Gastrocnemius medialis (tissue), 4 donors: Measurements from ENCODE around the gene LGALS1. TPM values are rescaled to one million over a fixed set of nuclear protein-coding genes. Genes with fewer than 3 reads are reported as not detected.

Experiments used
- ATAC-seq, 2 donors: fragments of 150-250 bp; one replicate each; pipeline ENCODE4 v1.9.1; 2016
- DNase-seq, 2 donors: peaks; one replicate each; pipeline ENCODE4 v3.0.0-alpha.2; 2019
- H3K27ac ChIP-seq, 4 donors: fragments of 200-600 bp; sonication (generic); 1 replicate in 1 of 4; 2 replicates in 3 of 4; pipeline ENCODE4 v1.5.1; 2016 to 2018; ENCODE audit warnings: mild to moderate bottlenecking in 2 of 4, moderate library complexity in 1 of 4
- H3K27me3 ChIP-seq, 3 donors: fragments of 200-600 bp; sonication (generic) in 2 of 3; 1 replicate in 1 of 3; 2 replicates in 2 of 3; pipeline versions ENCODE4 v1.5.1 to v1.6.0; 2016 to 2019; ENCODE audit warnings: mild to moderate bottlenecking in 1 of 3, moderate library complexity in 1 of 3
- H3K36me3 ChIP-seq, 2 donors: fragments of 200-600 bp; sonication (generic) in 1 of 2; one replicate each; pipeline ENCODE4 v1.5.1; 2017 to 2018
- H3K4me1 ChIP-seq, 2 donors: fragments of 200-600 bp; sonication (generic) in 1 of 2; one replicate each; pipeline ENCODE4 v1.5.1; 2016 to 2017; ENCODE audit warnings: mild to moderate bottlenecking in 2 of 2
- H3K4me3 ChIP-seq, 4 donors: fragments of 200-600 bp; sonication (generic) in 3 of 4; 1 replicate in 1 of 4; 2 replicates in 3 of 4; pipeline ENCODE4 v1.5.1; 2016 to 2019; ENCODE audit warnings: mild to moderate bottlenecking in 2 of 4
- H3K9me3 ChIP-seq, 3 donors: fragments of 200-600 bp; sonication (generic) in 2 of 3; 1 replicate in 1 of 3; 2 replicates in 2 of 3; pipeline ENCODE4 v1.5.1; 2016 to 2019
- POLR2A ChIP-seq, 2 donors: fragments of 450-650 bp; IDR thresholded peaks; one replicate each; pipeline ENCODE4 v1.6.1; 2017; ENCODE audit warnings: antibody characterized with exemption in 2 of 2, mild to moderate bottlenecking in 2 of 2, moderate library complexity in 2 of 2
- in situ Hi-C, 4 donors: fragments of 200-750 bp; cut with MboI; loops; one replicate each; pipeline versions ENCODE4 v1.15.0 to v1.8.0; 2017; ENCODE audit warnings: low sequenced_read_pairs in 4 of 4
- intact Hi-C: fragments of 100-400 bp; cut with DNase I; formaldehyde crosslinking; loops from one replicate; pipeline ENCODE4 v1.15.1; 2023; ENCODE audit warnings: low total_unique reads
- total RNA-seq, 4 donors: library from RNA; depleted of rRNA; stranded (reverse); fragments of >200 nt; gene quantifications; one replicate each; pipeline versions ENCODE4 v1.1.0 to v1.2.3, GENCODE V29; 2016
- TF ChIP-seq, protein P1 (sequence below), 5 experiments: fragments of 450-650 bp in 3 of 5; fragments of 200-600 bp in 2 of 5; sonication (generic) in 2 of 5; IDR thresholded peaks in 4 of 5; conservative IDR thresholded peaks in 1 of 5; 1 replicate in 4 of 5; 2 replicates in 1 of 5; pipeline ENCODE4 v1.5.1; 2016 to 2019; ENCODE audit warnings: antibody characterized with exemption in 5 of 5, mild to moderate bottlenecking in 3 of 5, moderate library complexity in 3 of 5

LGALS1 gene
- total RNA-seq, 4 donors from 2014 or later, result 561 to 1,888 (median 1,101) TPM

DNA sequence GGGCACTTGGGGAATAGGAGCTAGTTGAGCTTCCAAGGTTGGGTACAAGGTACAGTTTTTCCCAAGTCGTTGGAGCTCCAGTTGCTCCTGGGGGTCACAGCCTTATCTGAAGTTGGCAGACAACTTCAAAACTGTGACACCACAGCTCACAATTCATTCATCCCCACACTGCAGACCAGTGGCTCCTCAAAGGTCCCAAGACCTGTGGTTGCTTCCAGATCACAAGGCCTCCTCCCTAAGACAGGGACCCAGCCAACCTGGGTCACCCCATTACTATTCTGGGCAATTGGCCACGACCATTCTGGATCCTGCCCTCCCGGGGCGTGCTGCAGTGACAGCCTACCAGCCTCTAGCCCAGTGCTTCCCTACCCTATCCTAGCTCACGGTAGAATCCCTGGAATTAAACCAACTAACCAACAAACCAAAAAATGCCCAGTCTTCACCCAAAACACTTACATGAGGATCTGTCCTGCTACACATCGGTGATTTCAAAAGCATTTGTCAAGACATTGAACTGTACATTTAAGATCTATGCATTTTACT lies 17.8 kb upstream of the LGALS1 start:
- peak in 1 of 2 donors; percentile 4 for TF ChIP-seq POLR2A (IDR thresholded peaks at IDR 0.05)
- TF ChIP-seq, protein P1, sequence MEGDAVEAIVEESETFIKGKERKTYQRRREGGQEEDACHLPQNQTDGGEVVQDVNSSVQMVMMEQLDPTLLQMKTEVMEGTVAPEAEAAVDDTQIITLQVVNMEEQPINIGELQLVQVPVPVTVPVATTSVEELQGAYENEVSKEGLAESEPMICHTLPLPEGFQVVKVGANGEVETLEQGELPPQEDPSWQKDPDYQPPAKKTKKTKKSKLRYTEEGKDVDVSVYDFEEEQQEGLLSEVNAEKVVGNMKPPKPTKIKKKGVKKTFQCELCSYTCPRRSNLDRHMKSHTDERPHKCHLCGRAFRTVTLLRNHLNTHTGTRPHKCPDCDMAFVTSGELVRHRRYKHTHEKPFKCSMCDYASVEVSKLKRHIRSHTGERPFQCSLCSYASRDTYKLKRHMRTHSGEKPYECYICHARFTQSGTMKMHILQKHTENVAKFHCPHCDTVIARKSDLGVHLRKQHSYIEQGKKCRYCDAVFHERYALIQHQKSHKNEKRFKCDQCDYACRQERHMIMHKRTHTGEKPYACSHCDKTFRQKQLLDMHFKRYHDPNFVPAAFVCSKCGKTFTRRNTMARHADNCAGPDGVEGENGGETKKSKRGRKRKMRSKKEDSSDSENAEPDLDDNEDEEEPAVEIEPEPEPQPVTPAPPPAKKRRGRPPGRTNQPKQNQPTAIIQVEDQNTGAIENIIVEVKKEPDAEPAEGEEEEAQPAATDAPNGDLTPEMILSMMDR (IDR thresholded peaks at IDR 0.05 in 4 of 5, conservative IDR thresholded peaks at IDR 0.05 in 1 of 5), result no peak
- Histone ChIP-seq H3K9me3 (no peaks in the 10 kb centered on the region), H3K27ac (peak overlapping the region; percentile 81 to 88 (median 86)), H3K36me3 (no peaks in the 10 kb centered on the region), H3K4me3 (peak overlapping the region; percentile 54 to 63 (median 56)), H3K4me1 (peaks cover 35 to 37% of the 10 kb centered on the region in 2 donors), H3K27me3 (no peaks in the 10 kb centered on the region)
- in situ Hi-C loops, result no loop called here
- DNase-seq (no peak), ATAC-seq (no peak)
- intact Hi-C loops, result loop anchor here (1.0 to 5.0 kb wide), 2 partner anchors 18 to 90 kb away; partner anchors contain the start of gene LGALS1

DNA sequence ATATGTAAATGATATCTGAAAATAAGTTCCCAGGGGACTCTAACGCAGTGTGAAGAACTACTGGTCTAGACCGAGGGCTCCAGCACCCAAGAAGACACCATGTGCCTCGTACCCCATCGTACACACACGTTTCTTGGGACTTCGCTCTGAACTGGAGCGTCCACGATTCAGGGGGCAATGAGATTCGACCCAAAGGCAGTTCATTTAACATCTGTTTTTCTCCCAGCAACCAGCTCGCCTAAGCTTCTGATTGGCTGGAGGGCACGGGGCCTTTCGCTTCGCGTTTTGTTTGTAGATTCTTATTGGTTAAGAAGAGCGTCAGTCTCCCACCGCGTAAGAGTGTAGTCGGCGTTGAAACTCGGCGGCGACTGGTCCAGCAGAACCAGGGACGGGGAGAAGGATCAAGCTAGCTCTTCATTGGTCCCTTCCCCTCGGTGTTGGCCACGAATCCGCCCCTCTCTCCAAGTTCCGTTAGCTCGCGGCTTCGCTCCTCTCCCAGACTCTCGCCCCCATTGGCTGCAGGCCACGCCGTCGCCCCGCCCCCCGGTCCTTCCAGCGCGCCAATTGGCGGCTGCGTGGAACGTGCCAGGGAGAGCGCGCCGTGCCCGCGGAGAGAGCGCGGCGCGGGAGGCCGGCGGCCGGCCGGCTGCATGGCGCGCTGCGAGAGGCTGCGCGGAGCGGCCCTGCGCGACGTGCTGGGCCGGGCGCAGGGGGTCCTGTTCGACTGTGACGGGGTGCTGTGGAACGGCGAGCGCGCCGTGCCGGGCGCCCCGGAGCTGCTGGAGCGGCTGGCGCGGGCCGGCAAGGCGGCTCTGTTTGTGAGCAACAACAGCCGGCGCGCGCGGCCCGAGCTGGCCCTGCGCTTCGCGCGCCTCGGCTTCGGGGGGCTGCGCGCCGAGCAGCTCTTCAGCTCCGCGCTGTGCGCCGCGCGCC lies 17.0 kb upstream of the LGALS1 start, which contains the start of gene PDXP:
Gene PDXP (plus strand): TSS at position 591 of the 933 bp plus-strand sequence. CDS start 60 bp downstream, at position 651.
- Histone ChIP-seq H3K4me1 (peaks cover 35 to 39% of the 10 kb centered on the region in 2 donors), H3K9me3 (no peaks in the 10 kb centered on the region), H3K4me3 (peak within 1 kb of the TSS; percentile 57 to 65 (median 63)), H3K27ac (peak within 1 kb of the TSS; percentile 81 to 88 (median 86)), H3K27me3 (no peaks in the 10 kb centered on the region), H3K36me3 (no peaks in the 10 kb centered on the region)
- peak; percentile 90 to 94 for TF ChIP-seq POLR2A (IDR thresholded peaks at IDR 0.05)
- TF ChIP-seq, protein P1 (IDR thresholded peaks at IDR 0.05 in 4 of 5, conservative IDR thresholded peaks at IDR 0.05 in 1 of 5), result peak in 1 of 5 experiments; percentile 14
- peak; percentile 97 to 99 for ATAC-seq
- intact Hi-C loops, result loop anchor here (1.0 to 5.0 kb wide), 2 partner anchors 17 to 89 kb away; partner anchors contain the start of gene LGALS1
- in situ Hi-C loops, result no loop called here
- DNase-seq, result peak; percentile 100

GRCh38 chr22:37659066-37659896 lies 16.2 kb upstream of the LGALS1 start:
- Histone ChIP-seq H3K27me3 (no peaks in the 10 kb centered on the region), H3K4me1 (peaks cover 35 to 42% of the 10 kb centered on the region in 2 donors), H3K36me3 (no peaks in the 10 kb centered on the region), H3K4me3 (peak overlapping the region; percentile 57 to 65 (median 60)), H3K9me3 (no peaks in the 10 kb centered on the region), H3K27ac (peak overlapping the region; percentile 74 to 81 (median 76))
- TF ChIP-seq, protein P1 (IDR thresholded peaks at IDR 0.05 in 4 of 5, conservative IDR thresholded peaks at IDR 0.05 in 1 of 5), result no peak
- TF ChIP-seq POLR2A (IDR thresholded peaks at IDR 0.05), result no peak
- ATAC-seq, result peak in 1 of 2 donors; percentile 3
- intact Hi-C loops, result loop anchor here (5.0 kb wide), 1 partner anchor 88 kb away; no protein-coding TSS in a partner anchor
- in situ Hi-C loops, result no loop called here
- no peak for DNase-seq
